GM12878 (cell line): ENCODE measurements around the gene PRDM16. TPM values are rescaled to one million over a fixed set of nuclear protein-coding genes. Genes with fewer than 3 reads are reported as not detected.

Experiments used
- ATAC-seq: fragments of 200-7000 bp; cut with Tn5 transposase; 3 replicates; pipeline ENCODE4 v1.9.1; 2020; ENCODE audit warnings: mild to moderate bottlenecking, moderate library complexity
- BruUV-seq: library from RNA; stranded (reverse); fragments of 400-500 nt; replicated peaks from 2 replicates; lab custom pipeline; 2021; lab: Mats Ljungman, UMichigan
- CTCF ChIA-PET: fragments of 300-600 bp; sonication (Branson Sonifier 250); formaldehyde crosslinking; extraction: SDS; loops from one replicate; lab custom pipeline; 2021; ENCODE audit warnings: inconsistent platforms; lab: Yijun Ruan, JAX
- POLR2A ChIA-PET: fragments of 350-600 bp; formaldehyde crosslinking; extraction: SDS; loops from one replicate; lab custom pipeline; 2021; ENCODE audit warnings: inconsistent platforms; lab: Charles Lee
- RAD21 ChIA-PET: fragments of 300-600 bp; sonication (Branson Sonifier 250); formaldehyde crosslinking; loops from one replicate; lab custom pipeline; 2023; ENCODE audit warnings: antibody characterized with exemption; ENCODE audit not compliant: unreplicated experiment; lab: Charles Lee
- SMC1A ChIA-PET: fragments of 300-600 bp; sonication (Branson Sonifier 250); formaldehyde crosslinking; loops from one replicate; lab custom pipeline; 2023; ENCODE audit not compliant: unreplicated experiment, uncharacterized antibody; lab: Charles Lee
- DNase-seq: peaks from one replicate; pipeline ENCODE4 v3.0.0-alpha.2; 2011; ENCODE audit warnings: low read depth, low spot score
- FAIRE-seq: peaks from 3 replicates; lab custom pipeline; 2011; peaks lifted over from hg19 to GRCh38; lab: Jason Lieb, UNC
- H2AFZ ChIP-seq: 2 replicates; pipeline ENCODE4 v1.6.0; 2011; ENCODE audit warnings: low read depth, low read length, control low read depth; ENCODE audit not compliant: control insufficient read depth
- H3K27ac ChIP-seq: 2 replicates; pipeline ENCODE4 v1.5.1; 2011; ENCODE audit warnings: control low read depth; ENCODE audit not compliant: control insufficient read depth, insufficient read depth
- H3K27me3 ChIP-seq, 2 experiments: replicated peaks in 1 of 2; 2 replicates each; pipeline versions ENCODE4 v1.6.0 to v1.6.1; 2011; ENCODE audit warnings: low read length in 1 of 2; ENCODE audit not compliant: control insufficient read depth in 2 of 2, insufficient read depth in 2 of 2
- H3K36me3 ChIP-seq, 2 experiments: 2 replicates each; pipeline ENCODE4 v1.5.1; 2011; ENCODE audit warnings: low read length in 1 of 2; ENCODE audit not compliant: control insufficient read depth in 2 of 2, insufficient read depth in 2 of 2
- H3K4me1 ChIP-seq: 2 replicates; pipeline ENCODE4 v1.6.1; 2011; ENCODE audit warnings: mild to moderate bottlenecking, low read length, moderate library complexity, mixed read lengths; ENCODE audit not compliant: control insufficient read depth, insufficient read depth
- H3K4me2 ChIP-seq: 2 replicates; pipeline ENCODE4 v1.6.0; 2011; ENCODE audit warnings: control low read depth; ENCODE audit not compliant: control insufficient read depth, insufficient read depth
- H3K4me3 ChIP-seq: fragments of 200-600 bp; sonication (generic); 2 replicates; pipeline ENCODE4 v1.5.1; 2016
- H3K79me2 ChIP-seq: 2 replicates; pipeline ENCODE4 v1.6.0; 2011; ENCODE audit warnings: low read length; ENCODE audit not compliant: control insufficient read depth, insufficient read depth
- H3K9ac ChIP-seq: 2 replicates; pipeline ENCODE4 v1.8.0; 2011; ENCODE audit warnings: low read length, control low read depth, mixed read lengths; ENCODE audit not compliant: control insufficient read depth, insufficient read depth
- H3K9me3 ChIP-seq: replicated peaks from 3 replicates; pipeline ENCODE4 v1.5.1; 2011; ENCODE audit warnings: mild to moderate bottlenecking, low read length; ENCODE audit not compliant: control insufficient read depth, insufficient read depth
- H4K20me1 ChIP-seq: 2 replicates; pipeline ENCODE4 v1.6.0; 2011; ENCODE audit not compliant: control insufficient read depth, insufficient read depth
- MTA2 ChIP-seq: fragments of 450-650 bp; IDR thresholded peaks from 2 replicates; pipeline ENCODE4 v1.6.1; 2016; ENCODE audit warnings: low read depth, mild to moderate bottlenecking, moderate library complexity
- ZNF207 ChIP-seq: fragments of 450-650 bp; IDR thresholded peaks from 2 replicates; pipeline ENCODE4 v1.6.1; 2014; ENCODE audit warnings: antibody characterized with exemption, mild to moderate bottlenecking, borderline replicate concordance
- WGBS: methylation state at CpG from one replicate; pipeline ENCODE4 v1.1.6; 2016; ENCODE audit warnings: low lambda C conversion rate; ENCODE audit not compliant: insufficient replicate concordance, insufficient coverage; ENCODE audit errors: missing lambda C conversion rate; 5-methylcytosine and 5-hydroxymethylcytosine counted together
- in situ Hi-C: fragments of 300-500 bp; cut with MboI; formaldehyde crosslinking; loops from 9 replicates; pipeline ENCODE4 v1.14.3; 2018; ENCODE audit warnings: mixed read lengths
- intact Hi-C: fragments of 100-400 bp; cut with micrococcal nuclease; formaldehyde crosslinking; loops from one replicate; pipeline ENCODE4 v1.14.2; 2022; ENCODE audit not compliant: unreplicated experiment
- polyA plus RNA-seq, 11 experiments: library from polyadenylated mRNA; depleted of rRNA in 4 of 11; unstranded in 6 of 11; stranded (reverse) in 5 of 11; fragments of >200 nt; fragmentation: Nextera tagmentation in 4 of 11; fragmentation: Illumina TruSeq in 1 of 11; extraction: Ambion mirVana in 4 of 11; extraction: Trizol in 1 of 11; gene quantifications; 1 replicate in 1 of 11; 2 replicates in 10 of 11; pipeline versions ENCODE4 v1.2.1 to v1.2.3, GENCODE V29; 2011 to 2016; ENCODE audit warnings: inconsistent platforms in 2 of 11, missing spikeins in 2 of 11, low read depth in 1 of 11
- total RNA-seq, 4 experiments: library from RNA; depleted of rRNA in 3 of 4; stranded (reverse); fragments of >200 nt in 3 of 4; fragmentation: Illumina TruSeq in 1 of 4; extraction: Trizol in 1 of 4; gene quantifications; 2 replicates each; pipeline versions ENCODE4 v1.2.1 to v1.2.3, GENCODE V29; 2013 to 2021
- TF ChIP-seq, protein P1 (sequence below): fragments of 450-650 bp; IDR thresholded peaks from 2 replicates; pipeline ENCODE4 v1.6.1; 2018; ENCODE audit warnings: borderline replicate concordance, mild to moderate bottlenecking; ENCODE audit not compliant: partially characterized antibody
- TF ChIP-seq, protein P2 (sequence below): fragments of 450-650 bp; IDR thresholded peaks from 2 replicates; pipeline ENCODE4 v1.6.1; 2014; ENCODE audit warnings: mild to moderate bottlenecking

PRDM16 gene
- total and polyA plus RNA-seq, 10 of the 15 experiments (the other 5 are each of a cell fraction or from before 2014, with no cell fraction given): 0.03 TPM; not detected in 9

DNA sequence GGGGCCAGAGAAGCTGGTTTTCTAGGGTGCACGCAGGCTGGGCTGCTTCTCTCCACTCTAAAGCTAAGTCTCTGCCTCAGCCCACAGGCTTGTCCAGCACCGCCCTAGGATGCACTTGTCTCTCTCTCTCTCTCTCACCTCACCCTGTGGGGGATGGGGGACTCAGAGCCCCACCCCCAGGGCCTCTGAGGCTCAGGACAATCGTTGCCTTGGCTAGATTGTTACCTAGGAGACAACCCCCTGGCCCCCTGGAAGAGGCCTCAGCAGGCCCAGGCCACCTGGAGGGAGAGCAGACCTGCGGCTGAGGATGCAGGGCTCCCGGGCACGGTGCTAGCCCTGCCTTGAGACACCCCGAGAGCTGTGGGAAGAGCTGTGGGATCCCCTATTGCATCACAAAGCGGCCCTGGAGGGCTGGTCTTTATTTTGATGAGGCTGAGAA lies 47.8 kb upstream of the PRDM16 start, which contains the start of gene ACTRT2:
TSS of gene ACTRT2 (plus strand) at position 235 of the 439 bp plus-strand sequence. CDS start 220 bp downstream, outside the sequence.
- ChIA-PET POLR2A (no interaction called here), CTCF (no interaction called here), RAD21 (no interaction called here), SMC1A (no interaction called here)
- no peak for DNase-seq
- intact Hi-C loops (no loop called here), in situ Hi-C loops (no loop called here)
- Histone ChIP-seq H3K9me3 (no peaks in the 10 kb centered on the region), H3K27ac (no peak within 1 kb of the TSS), H3K36me3 (no peaks in the 10 kb centered on the region), H2AFZ (no peak within 1 kb of the TSS), H3K4me2 (no peak within 1 kb of the TSS), H3K4me1 (no peaks in the 10 kb centered on the region), H4K20me1 (no peaks in the 10 kb centered on the region), H3K9ac (no peak within 1 kb of the TSS), H3K27me3 (no peaks in the 10 kb centered on the region), H3K79me2 (no peaks in the 10 kb centered on the region), H3K4me3 (no peak within 1 kb of the TSS)
- BruUV-seq: no TSS peak
- 26% methylated on average over 8 of the region's 8 CpGs for WGBS
- TF ChIP-seq, protein P1, sequence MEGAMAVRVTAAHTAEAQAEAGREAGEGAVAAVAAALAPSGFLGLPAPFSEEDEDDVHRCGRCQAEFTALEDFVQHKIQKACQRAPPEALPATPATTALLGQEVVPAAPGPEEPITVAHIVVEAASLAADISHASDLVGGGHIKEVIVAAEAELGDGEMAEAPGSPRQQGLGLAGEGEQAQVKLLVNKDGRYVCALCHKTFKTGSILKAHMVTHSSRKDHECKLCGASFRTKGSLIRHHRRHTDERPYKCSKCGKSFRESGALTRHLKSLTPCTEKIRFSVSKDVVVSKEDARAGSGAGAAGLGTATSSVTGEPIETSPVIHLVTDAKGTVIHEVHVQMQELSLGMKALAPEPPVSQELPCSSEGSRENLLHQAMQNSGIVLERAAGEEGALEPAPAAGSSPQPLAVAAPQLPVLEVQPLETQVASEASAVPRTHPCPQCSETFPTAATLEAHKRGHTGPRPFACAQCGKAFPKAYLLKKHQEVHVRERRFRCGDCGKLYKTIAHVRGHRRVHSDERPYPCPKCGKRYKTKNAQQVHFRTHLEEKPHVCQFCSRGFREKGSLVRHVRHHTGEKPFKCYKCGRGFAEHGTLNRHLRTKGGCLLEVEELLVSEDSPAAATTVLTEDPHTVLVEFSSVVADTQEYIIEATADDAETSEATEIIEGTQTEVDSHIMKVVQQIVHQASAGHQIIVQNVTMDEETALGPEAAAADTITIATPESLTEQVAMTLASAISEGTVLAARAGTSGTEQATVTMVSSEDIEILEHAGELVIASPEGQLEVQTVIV: no peak
- TF ChIP-seq, protein P2, sequence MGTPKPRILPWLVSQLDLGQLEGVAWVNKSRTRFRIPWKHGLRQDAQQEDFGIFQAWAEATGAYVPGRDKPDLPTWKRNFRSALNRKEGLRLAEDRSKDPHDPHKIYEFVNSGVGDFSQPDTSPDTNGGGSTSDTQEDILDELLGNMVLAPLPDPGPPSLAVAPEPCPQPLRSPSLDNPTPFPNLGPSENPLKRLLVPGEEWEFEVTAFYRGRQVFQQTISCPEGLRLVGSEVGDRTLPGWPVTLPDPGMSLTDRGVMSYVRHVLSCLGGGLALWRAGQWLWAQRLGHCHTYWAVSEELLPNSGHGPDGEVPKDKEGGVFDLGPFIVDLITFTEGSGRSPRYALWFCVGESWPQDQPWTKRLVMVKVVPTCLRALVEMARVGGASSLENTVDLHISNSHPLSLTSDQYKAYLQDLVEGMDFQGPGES: no peak
- no peak for TF ChIP-seq MTA2
- TF ChIP-seq ZNF207: no peak
- no peak for ATAC-seq
- FAIRE-seq: no peak
